ENCODE measurements around the gene DDX59. TPM values are rescaled to one million over a fixed set of nuclear protein-coding genes. Genes with fewer than 3 reads are reported as not detected.

DDX59 gene
- polyA plus RNA-seq, 1 of the 3 experiments (the other 2 are of a cell fraction), result 8.9 TPM

GRCh38 chr1:200675588-200675852, 5.8 kb upstream of the DDX59 start:
- no peak overlapping the region for H3K4me2 ChIP-seq
- no peak overlapping the region for H2AFZ ChIP-seq (ENCODE audit: low read depth)
- H3K79me2 ChIP-seq (ENCODE audit: insufficient read depth), result 0 out of 2 replicates have a peak, but pooled peaks cover 7% of the 10 kb centered on the region
- 89% methylated on average over 4 of the region's 4 CpGs for WGBS (ENCODE audit: low lambda C conversion rate)
- no peaks in the 10 kb centered on the region for H3K27me3 ChIP-seq (ENCODE audit: insufficient read depth)
- H3K9ac ChIP-seq, result no peak overlapping the region
- peaks cover 4% of the 10 kb centered on the region for H3F3A ChIP-seq (replicated peaks; ENCODE audit: insufficient read depth)
- POLR2A ChIA-PET, result interaction anchor here (0.6 kb wide), 1 partner anchor 64 kb away, joined by 3 read pairs; no protein-coding TSS in a partner anchor
- TF ChIP-seq GABPA (IDR thresholded peaks at IDR 0.05; ENCODE audit: low read depth) (no peak), RFX5 (IDR thresholded peaks at IDR 0.05; ENCODE audit: low read length) (no peak), ELF1 (IDR thresholded peaks at IDR 0.05) (no peak), FOSL2 (IDR thresholded peaks at IDR 0.05; ENCODE audit: borderline replicate concordance, low read depth) (no peak), CHD2 (IDR thresholded peaks at IDR 0.05; ENCODE audit: low read length, partially characterized antibody) (no peak), TCF12 (IDR thresholded peaks at IDR 0.05) (no peak), TAF1 (IDR thresholded peaks at IDR 0.05; ENCODE audit: borderline replicate concordance, low read depth, low read length) (no peak), IRF3 (IDR thresholded peaks at IDR 0.05; ENCODE audit: low read depth, low read length) (no peak), EZH2phosphoT487 (IDR thresholded peaks at IDR 0.05; ENCODE audit: borderline replicate concordance, low read depth) (no peak), USF1 (IDR thresholded peaks at IDR 0.05; ENCODE audit: borderline replicate concordance, low read depth) (no peak)
- H3K4me1 ChIP-seq (ENCODE audit: control insufficient read depth in 1 of 2, insufficient read depth in 2 of 2, low read depth in 1 of 2, low read length in 1 of 2), result peaks cover 0 to 8% of the 10 kb centered on the region in 2 experiments; a peak in 2 of 4 replicates
- H3K27ac ChIP-seq (ENCODE audit: low read depth in 2 of 2, low read length in 1 of 2), result no peak overlapping the region
- H3K9me2 ChIP-seq, result no peaks in the 10 kb centered on the region
- CTCF ChIA-PET, result no interaction called here
- H3K4me3 ChIP-seq (ENCODE audit: low read depth in 2 of 2, low read length in 1 of 2), result no peak overlapping the region
- H3K9me3 ChIP-seq, result no peaks in the 10 kb centered on the region
- DNase-seq, result no peak
- H4K20me1 ChIP-seq (ENCODE audit: insufficient read depth), result no peaks in the 10 kb centered on the region
- H3K36me3 ChIP-seq (replicated peaks in 1 of 2; ENCODE audit: control insufficient read depth in 1 of 2, insufficient read depth in 2 of 2, low read length in 1 of 2), result no peaks in the 10 kb centered on the region

- no peak for DNase-seq
- H3K36me3 ChIP-seq (replicated peaks in 1 of 2; ENCODE audit: control insufficient read depth in 1 of 2, insufficient read depth in 2 of 2, low read length in 1 of 2), result no peaks in the 10 kb centered on the region
- no peak overlapping the region for H3K27ac ChIP-seq (ENCODE audit: low read depth in 2 of 2, low read length in 1 of 2)
- WGBS (ENCODE audit: low lambda C conversion rate), result 91% methylated on average over 5 of the region's 5 CpGs
- H3K27me3 ChIP-seq (ENCODE audit: insufficient read depth), result no peaks in the 10 kb centered on the region
- H3F3A ChIP-seq (replicated peaks; ENCODE audit: insufficient read depth), result peaks cover 9% of the 10 kb centered on the region
- H3K4me1 ChIP-seq (ENCODE audit: control insufficient read depth in 1 of 2, insufficient read depth in 2 of 2, low read depth in 1 of 2, low read length in 1 of 2), result peaks cover 0 to 10% of the 10 kb centered on the region in 2 experiments; a peak in 3 of 4 replicates
- H2AFZ ChIP-seq (ENCODE audit: low read depth), result no peak overlapping the region
- no peak overlapping the region for H3K4me3 ChIP-seq (ENCODE audit: low read depth in 2 of 2, low read length in 1 of 2)
- H3K79me2 ChIP-seq (ENCODE audit: insufficient read depth), result 0 out of 2 replicates have a peak, but pooled peaks cover 9% of the 10 kb centered on the region
- H4K20me1 ChIP-seq (ENCODE audit: insufficient read depth), result no peaks in the 10 kb centered on the region
- POLR2A ChIA-PET, result no interaction called here
- H3K9ac ChIP-seq, result no peak overlapping the region
- CTCF ChIA-PET, result interaction anchor here (1.3 kb wide), 1 partner anchor 129 kb away, joined by 5 read pairs; no protein-coding TSS in a partner anchor
- no peaks in the 10 kb centered on the region for H3K9me3 ChIP-seq
- no peak overlapping the region for H3K4me2 ChIP-seq
- no peaks in the 10 kb centered on the region for H3K9me2 ChIP-seq
- TF ChIP-seq PBX3 (IDR thresholded peaks at IDR 0.05), result no peak
- TF ChIP-seq YY1 (IDR thresholded peaks at IDR 0.05; ENCODE audit: low read depth), result no peak
- TF ChIP-seq RCOR1 (IDR thresholded peaks at IDR 0.05; ENCODE audit: low read length), result no peak
- TF ChIP-seq MEF2A (IDR thresholded peaks at IDR 0.05; ENCODE audit: borderline replicate concordance, low read depth), result no peak
- TF ChIP-seq, protein P1, sequence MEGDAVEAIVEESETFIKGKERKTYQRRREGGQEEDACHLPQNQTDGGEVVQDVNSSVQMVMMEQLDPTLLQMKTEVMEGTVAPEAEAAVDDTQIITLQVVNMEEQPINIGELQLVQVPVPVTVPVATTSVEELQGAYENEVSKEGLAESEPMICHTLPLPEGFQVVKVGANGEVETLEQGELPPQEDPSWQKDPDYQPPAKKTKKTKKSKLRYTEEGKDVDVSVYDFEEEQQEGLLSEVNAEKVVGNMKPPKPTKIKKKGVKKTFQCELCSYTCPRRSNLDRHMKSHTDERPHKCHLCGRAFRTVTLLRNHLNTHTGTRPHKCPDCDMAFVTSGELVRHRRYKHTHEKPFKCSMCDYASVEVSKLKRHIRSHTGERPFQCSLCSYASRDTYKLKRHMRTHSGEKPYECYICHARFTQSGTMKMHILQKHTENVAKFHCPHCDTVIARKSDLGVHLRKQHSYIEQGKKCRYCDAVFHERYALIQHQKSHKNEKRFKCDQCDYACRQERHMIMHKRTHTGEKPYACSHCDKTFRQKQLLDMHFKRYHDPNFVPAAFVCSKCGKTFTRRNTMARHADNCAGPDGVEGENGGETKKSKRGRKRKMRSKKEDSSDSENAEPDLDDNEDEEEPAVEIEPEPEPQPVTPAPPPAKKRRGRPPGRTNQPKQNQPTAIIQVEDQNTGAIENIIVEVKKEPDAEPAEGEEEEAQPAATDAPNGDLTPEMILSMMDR (IDR thresholded peaks at IDR 0.05), result no peak
- no peak for TF ChIP-seq SMC3 (IDR thresholded peaks at IDR 0.05; ENCODE audit: low read depth, low read length)
- TF ChIP-seq, protein P2, sequence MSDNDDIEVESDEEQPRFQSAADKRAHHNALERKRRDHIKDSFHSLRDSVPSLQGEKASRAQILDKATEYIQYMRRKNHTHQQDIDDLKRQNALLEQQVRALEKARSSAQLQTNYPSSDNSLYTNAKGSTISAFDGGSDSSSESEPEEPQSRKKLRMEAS (IDR thresholded peaks at IDR 0.05; ENCODE audit: low read depth), result no peak
- TF ChIP-seq ELF1 (IDR thresholded peaks at IDR 0.05), result no peak
- TF ChIP-seq CHD2 (IDR thresholded peaks at IDR 0.05; ENCODE audit: low read length, partially characterized antibody), result no peak
- TF ChIP-seq IRF3 (IDR thresholded peaks at IDR 0.05; ENCODE audit: low read depth, low read length), result no peak
- no peak for TF ChIP-seq TEAD4 (IDR thresholded peaks at IDR 0.05; ENCODE audit: borderline replicate concordance, insufficient read depth)
- TF ChIP-seq FOXM1 (IDR thresholded peaks at IDR 0.05; ENCODE audit: low read depth), result no peak
- TF ChIP-seq TAF1 (IDR thresholded peaks at IDR 0.05; ENCODE audit: borderline replicate concordance, low read depth, low read length), result no peak
- no peak for TF ChIP-seq SIN3A (IDR thresholded peaks at IDR 0.05; ENCODE audit: borderline replicate concordance, low read depth, low read length)
- TF ChIP-seq NRF1 (IDR thresholded peaks at IDR 0.05; ENCODE audit: low read depth, low read length), result no peak
- TF ChIP-seq FOSL2 (IDR thresholded peaks at IDR 0.05; ENCODE audit: borderline replicate concordance, low read depth), result no peak
These were observed 5.3 kb upstream of the DDX59 start for GRCh38 chr1:200674838-200675587.
